ENCODE measurements around the gene PDIA5.

- TF ChIP-seq CTCF (IDR thresholded peaks at IDR 0.05) (no peak), POLR2A (IDR thresholded peaks at IDR 0.05) (no peak), POLR2AphosphoS5 (IDR thresholded peaks at IDR 0.05) (no peak)
Observed at GRCh38 chr3:123158899-123159390, 92.1 kb downstream of the PDIA5 start.

All from upper lobe of left lung (tissue), 4 donors.